Posterior cingulate gyrus (tissue), 11 donors: Measurements from ENCODE around the gene C1QTNF9B.
"Not testable (repeated sequence)": the region's sequence is repeated elsewhere in the genome, so short reads cannot be mapped to it uniquely, and the experiment has no call there.

Source experiments
- DNase-seq, 10 donors: peaks; one replicate each; pipeline versions ENCODE4 v3.0.0 to v3.0.0-alpha.2; 2020 to 2021; ENCODE audit warnings: mixed read lengths in 3 of 10
- intact Hi-C: fragments of 100-400 bp; cut with DNase I; formaldehyde crosslinking; loops from one replicate; pipeline ENCODE4 v1.15.1; 2023

C1QTNF9B gene

DNA sequence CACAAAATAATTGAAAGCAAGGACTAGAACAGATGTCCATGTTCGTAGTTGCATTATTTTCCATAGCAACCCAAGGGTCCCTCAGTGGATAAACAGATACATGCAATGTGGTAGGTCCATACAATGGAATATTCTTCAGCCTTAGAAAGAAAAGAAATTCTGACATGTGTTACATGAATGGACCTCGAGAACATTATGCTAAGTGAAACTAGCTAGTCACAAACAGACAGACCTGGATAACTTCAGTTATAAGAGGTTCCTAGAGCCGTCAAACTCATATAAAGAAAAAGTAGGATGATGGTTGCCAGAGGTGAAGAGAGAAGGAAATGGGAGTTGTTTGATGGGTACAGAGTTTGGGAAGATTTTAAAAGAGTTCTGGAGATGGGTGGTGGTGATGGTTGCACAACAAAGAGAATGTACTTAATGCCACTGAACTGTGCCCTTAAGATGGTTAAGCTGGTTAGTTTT, at the start of gene C1QTNF9B:
TSS of gene C1QTNF9B (minus strand) at position 51 of the 468 bp plus-strand sequence.
- intact Hi-C loops: not testable (repeated sequence)

DNA sequence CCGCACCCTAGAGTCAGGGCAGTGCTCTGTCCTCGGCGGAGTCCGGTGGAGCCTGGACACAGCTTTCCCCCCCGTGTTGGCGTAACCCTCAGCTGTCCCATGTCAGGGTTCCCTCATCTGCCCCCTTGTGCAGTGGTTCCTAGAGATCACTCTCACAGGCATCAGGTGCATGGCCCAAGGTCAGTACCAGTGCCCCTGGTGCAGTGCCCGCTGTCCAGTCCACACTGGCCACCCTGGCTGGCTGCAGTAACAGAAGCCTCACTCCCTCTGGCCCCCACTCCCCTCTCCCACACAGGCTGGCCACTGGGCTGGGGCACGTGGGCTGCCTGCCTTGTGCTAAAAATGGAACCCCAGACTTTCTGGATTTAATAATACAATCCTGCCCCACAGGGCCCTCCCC, 49.6 kb upstream of the C1QTNF9B start:
- intact Hi-C loops: no loop called here
- peak in 2 of 10 donors; percentile 65 to 68 for DNase-seq

More for the DNA sequence above, at the start of gene C1QTNF9B:
- DNase-seq: not testable (repeated sequence)

DNA sequence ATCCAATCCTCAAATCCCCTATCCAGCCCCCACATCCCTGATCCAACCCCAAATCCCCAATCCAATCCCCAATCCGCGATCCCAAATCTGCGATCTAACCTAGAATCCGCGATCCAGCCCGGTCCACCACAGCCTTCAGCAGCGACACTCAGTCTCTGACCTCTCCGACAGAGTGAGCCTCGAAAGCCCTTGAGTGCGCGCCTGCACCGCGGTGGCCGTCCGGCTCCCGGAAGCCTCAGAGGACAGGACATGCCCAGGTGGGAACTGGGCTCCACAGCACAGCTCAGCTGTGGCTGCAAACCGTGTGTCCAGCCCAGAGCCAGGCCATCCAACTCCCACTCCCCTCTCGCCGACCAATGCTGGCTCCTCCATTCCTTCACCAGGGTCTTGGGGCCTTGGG, 48.8 kb upstream of the C1QTNF9B start:
- intact Hi-C loops: no loop called here
- DNase-seq: no peak

GRCh38 chr13:23945612-23946011, 48.3 kb upstream of the C1QTNF9B start:
- peak in 1 of 10 donors; percentile 77 for DNase-seq
- intact Hi-C loops: no loop called here

- intact Hi-C loops: no loop called here
- DNase-seq: no peak
Measured at GRCh38 chr13:23941211-23941610, 43.9 kb upstream of the C1QTNF9B start.

DNA sequence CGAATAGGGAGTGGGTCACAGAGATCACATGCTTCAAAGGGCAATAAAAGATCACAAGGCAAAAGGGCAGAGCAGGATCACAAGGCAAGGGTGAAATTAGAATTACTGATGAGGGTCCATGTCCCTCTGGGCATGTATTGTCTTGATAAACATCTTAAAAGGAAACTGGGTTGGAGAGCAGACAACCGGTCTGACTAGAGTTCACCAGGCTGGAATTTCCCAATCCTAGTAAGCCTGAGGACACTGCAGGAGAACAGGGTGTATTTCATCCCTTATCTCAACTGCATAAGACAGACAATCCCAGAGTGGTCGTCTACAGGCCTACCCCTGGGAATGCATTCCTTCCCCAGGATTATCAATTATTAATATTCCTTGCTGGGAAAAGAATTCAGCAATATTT, 42.4 kb upstream of the C1QTNF9B start:
- intact Hi-C loops: not testable (repeated sequence)

GRCh38 chr13:23934520-23934919, 37.2 kb upstream of the C1QTNF9B start:
- DNase-seq: no peak
- intact Hi-C loops: no loop called here

More for the DNA sequence above, 42.4 kb upstream of the C1QTNF9B start:
- not testable (repeated sequence) for DNase-seq

DNA sequence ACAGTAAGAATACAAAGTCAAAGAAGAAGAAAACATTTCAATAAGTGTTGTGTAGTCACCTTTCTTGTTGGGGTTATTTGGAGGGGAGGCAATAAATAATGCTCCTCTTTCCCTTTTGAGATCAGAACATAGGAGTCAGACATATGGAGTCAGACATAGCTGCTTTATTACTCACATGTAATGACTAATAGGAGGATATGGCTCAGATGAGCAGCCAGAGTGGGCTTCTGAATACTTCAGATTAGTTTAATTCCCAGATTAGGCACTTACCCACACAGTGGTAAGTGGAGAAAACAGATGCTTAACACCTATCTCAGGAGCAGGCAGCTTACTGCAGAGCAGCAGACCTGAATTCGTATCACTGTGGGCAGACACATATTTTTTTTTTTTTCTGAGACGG, 31.7 kb upstream of the C1QTNF9B start:
- intact Hi-C loops: no loop called here
- no peak for DNase-seq

- DNase-seq: no peak
- intact Hi-C loops: loop anchor here (5.0 kb wide), 1 partner anchor 89 kb away; no protein-coding TSS in a partner anchor
Measured at GRCh38 chr13:23923031-23923430, 25.7 kb upstream of the C1QTNF9B start.

GRCh38 chr13:23922005-23922932, 25.0 kb upstream of the C1QTNF9B start:
- intact Hi-C loops: loop anchor here (5.0 kb wide), 1 partner anchor 90 kb away; no protein-coding TSS in a partner anchor
- no peak for DNase-seq

DNA sequence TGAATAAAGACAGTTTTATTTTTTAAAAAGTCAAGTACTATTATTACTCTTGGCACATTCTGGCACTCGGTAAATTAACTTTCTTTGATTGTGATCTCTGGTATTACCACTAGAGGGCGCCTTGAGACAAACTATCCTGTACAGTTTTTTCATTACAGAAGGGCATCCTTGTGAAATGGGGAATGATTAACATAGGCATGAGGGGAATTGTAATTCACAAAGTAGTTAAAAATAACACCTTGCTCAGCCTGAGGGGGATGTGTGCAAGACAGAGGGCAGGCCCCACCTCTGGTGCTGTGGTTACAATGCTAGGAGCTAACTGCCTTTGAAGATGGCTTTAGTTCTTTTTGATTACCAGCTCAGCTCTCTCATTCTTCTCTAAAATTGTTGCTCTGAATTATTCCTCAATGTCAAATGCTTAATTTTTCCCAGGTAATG, 24.2 kb upstream of the C1QTNF9B start:
- intact Hi-C loops: loop anchor here (2.0 to 5.0 kb wide), 2 partner anchors 91 to 299 kb away; no protein-coding TSS in a partner anchor
- no peak for DNase-seq

GRCh38 chr13:23919006-23919405, 21.7 kb upstream of the C1QTNF9B start:
- no peak for DNase-seq
- intact Hi-C loops: no loop called here

GRCh38 chr13:23918208-23918607, 20.9 kb upstream of the C1QTNF9B start:
- intact Hi-C loops: no loop called here
- DNase-seq: no peak

- intact Hi-C loops: no loop called here
- no peak for DNase-seq
Measured at GRCh38 chr13:23915308-23915707, 18.0 kb upstream of the C1QTNF9B start.

DNA sequence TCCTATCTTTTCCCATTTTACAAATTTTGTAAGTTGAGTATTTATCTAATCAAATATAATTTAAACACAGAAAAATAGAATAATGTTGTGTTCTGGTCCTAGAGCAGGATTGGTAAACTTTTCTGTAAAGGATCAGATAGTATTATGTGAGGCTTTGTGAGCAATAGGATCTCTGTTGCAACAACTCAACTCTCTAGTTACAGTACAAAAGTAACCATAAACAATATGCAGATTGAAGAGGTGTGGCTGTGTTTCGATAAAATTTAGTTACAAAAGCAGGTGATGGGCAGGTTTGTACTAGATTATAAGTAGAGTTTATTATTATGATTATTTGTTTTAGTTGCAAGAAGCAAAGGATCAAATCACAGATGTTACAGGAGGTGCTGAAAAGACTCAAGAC, 15.2 kb upstream of the C1QTNF9B start:
- intact Hi-C loops: no loop called here
- no peak for DNase-seq

- intact Hi-C loops: no loop called here
- DNase-seq: no peak
Measured at GRCh38 chr13:23909606-23910005, 12.3 kb upstream of the C1QTNF9B start.

DNA sequence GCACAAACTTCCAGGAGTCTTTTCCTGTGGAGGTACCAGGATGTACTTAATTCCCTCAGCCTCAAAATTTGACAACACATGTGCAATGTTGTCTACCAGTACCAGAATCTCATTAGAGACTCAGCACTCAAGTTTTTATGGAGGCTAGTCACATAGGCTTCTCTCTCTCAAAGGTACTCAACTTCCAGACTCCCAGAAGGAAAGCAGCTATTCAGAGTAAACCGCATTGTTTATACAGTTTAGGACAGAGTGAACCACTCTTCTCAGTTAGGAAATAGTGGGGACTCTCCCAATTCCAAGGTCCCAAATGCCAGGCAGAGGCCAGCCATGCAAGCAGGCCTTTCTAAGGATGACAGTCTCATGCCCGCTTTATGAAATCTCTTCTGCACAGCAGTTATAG, 8.5 kb upstream of the C1QTNF9B start:
- DNase-seq: no peak
- intact Hi-C loops: no loop called here

DNA sequence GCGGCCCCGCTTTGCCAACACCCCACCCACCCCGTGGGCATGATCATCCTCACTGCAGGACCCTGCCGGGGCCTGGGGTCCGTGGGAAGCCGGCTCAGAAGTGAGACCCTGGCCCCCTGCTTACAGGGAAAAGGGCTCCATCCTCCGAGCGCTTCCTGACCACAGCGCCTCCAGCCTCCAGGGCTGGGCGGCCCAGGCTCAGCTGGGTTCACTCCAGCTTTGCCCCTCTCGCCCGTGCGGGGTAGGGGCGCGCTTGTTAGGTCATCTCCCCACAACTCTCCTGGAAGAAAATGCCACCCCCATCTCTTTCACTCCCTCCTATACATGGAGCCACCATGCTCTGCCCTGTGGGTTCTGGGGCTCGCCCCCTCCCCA, 6.6 kb upstream of the C1QTNF9B start:
- intact Hi-C loops: no loop called here

DNA sequence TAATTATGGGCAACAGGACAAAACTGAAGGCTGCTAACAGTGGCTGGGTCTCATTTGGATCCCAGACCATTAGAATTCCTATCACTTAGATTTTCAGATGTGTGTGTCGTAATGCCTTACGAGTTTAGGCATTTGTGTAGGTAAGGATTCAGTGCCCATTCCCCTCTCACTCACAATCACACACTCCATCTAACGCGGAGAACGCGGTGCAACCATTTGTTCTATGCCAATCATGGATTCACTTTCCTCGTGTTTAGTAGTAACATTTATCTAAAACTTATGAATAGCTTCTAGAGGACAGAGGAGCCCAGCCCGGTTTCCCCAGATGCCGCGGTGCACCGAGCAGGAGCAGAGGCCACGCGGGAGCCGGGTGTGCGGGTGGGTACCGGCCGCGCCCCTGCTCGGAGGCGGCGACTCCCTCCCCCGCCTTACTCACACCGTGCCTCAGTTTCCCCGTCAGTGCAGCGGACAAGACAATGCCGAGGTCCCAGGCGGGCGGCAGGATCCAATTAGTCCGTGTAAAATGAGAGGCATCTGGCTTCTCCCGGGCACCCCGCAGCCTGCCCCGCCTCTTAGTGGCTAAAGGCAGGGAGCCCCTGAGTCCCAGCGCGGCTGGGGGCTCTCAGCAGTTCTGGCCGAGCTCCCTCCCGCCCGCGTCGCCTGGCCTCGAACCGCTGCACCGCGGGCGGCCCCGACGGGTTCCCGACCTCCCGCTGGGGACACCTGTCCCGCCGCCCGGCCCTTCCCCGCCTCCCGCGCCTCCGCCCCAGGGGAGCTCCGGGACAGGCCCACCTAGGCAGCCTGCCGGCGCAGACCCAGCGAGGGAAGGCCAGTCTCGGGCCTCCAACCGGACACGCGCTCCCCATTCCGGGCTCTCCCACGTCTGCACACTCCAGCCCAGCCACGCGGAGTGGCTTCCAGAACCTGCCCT, 5.9 kb upstream of the C1QTNF9B start:
- peak in 2 of 10 donors; percentile 82 to 85 for DNase-seq
- intact Hi-C loops: no loop called here

More for the DNA sequence above, 6.6 kb upstream of the C1QTNF9B start:
- no peak for DNase-seq

- intact Hi-C loops: no loop called here
- DNase-seq: no peak
Measured at GRCh38 chr13:23901365-23901764, 4.1 kb upstream of the C1QTNF9B start.

GRCh38 chr13:23899555-23899954, 2.3 kb upstream of the C1QTNF9B start:
- DNase-seq: peak in 2 of 10 donors; percentile 17 to 44

More at GRCh38 chr13:23899555-23899954, 2.3 kb upstream of the C1QTNF9B start:
- intact Hi-C loops: loop anchor here (1.0 kb wide), 1 partner anchor 23 kb away; no protein-coding TSS in a partner anchor
